ENCODE data around the gene IL1RN.
A peak's percentile ranks its signal among the peaks of the same experiment; 100 is the strongest.

IL1RN gene

GRCh38 chr2:113129519-113130078 is 2.2 kb downstream of the IL1RN start:
- no peak for DNase-seq

DNA sequence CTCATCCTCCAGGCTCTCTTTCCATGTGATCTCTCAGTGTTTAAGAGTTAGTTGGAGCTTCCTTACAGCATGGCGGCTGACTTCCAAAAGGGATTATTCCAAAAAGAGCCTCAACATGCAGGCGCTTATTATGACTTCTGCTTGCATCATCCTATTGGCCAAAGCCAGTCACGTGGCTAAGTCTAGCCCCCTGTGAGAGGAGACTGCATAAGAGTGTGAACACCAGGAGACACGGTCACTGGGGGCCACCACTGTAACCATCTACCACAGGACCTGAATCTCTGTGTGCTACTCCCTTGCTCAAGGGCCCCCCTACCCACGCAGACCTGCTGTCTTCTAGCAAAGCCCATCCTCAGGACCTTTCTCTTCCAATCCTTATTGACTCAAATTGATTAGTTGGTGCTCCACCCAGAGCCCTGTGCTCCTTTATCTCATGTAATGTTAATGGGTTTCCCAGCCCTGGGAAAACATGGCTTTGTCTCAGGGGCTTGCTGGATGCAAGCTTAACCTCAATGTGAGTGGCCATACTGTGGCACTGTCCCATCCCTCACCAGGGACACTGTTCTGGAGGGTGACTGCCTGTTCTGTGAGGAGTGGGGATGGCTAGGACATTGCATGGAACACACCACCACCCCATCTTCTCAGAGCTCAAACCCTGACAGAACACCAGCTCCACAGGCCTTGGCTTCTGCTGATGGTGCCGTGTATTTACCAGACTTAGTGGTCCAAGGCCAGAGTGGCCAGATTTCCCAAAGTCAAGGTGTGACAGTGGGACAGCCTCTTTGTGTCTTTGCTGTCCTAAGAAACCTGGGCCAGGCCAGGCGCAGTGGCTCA is 4.2 kb downstream of the IL1RN start:
- no peak for DNase-seq

- DNase-seq, result no peak
These were observed 5.1 kb downstream of the IL1RN start for GRCh38 chr2:113132414-113133021.

GRCh38 chr2:113133704-113134598 is 6.6 kb downstream of the IL1RN start:
- DNase-seq, result no peak

DNA sequence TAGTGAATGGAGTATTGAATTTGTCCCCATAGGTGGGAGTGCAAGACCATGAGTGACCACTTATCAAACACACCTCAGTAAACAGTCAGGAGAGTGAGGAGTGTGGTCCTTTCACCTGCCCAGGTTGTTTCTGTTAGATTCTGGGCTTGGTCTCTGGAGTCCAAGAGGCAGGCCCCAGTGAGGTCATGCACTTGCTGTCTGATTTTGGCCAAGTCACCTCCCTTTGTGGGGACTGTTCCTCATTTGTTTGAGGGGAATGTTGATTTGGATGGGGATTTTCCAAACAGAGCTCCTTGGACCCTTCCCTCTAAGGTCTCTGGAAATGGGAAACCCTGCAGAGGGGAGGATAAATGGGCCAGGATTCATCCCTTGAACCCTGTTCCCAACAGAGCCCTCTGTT is 7.3 kb downstream of the IL1RN start:
- DNase-seq, result no peak

- no peak for DNase-seq
These were observed 7.9 kb downstream of the IL1RN start for GRCh38 chr2:113135317-113135716.

DNA sequence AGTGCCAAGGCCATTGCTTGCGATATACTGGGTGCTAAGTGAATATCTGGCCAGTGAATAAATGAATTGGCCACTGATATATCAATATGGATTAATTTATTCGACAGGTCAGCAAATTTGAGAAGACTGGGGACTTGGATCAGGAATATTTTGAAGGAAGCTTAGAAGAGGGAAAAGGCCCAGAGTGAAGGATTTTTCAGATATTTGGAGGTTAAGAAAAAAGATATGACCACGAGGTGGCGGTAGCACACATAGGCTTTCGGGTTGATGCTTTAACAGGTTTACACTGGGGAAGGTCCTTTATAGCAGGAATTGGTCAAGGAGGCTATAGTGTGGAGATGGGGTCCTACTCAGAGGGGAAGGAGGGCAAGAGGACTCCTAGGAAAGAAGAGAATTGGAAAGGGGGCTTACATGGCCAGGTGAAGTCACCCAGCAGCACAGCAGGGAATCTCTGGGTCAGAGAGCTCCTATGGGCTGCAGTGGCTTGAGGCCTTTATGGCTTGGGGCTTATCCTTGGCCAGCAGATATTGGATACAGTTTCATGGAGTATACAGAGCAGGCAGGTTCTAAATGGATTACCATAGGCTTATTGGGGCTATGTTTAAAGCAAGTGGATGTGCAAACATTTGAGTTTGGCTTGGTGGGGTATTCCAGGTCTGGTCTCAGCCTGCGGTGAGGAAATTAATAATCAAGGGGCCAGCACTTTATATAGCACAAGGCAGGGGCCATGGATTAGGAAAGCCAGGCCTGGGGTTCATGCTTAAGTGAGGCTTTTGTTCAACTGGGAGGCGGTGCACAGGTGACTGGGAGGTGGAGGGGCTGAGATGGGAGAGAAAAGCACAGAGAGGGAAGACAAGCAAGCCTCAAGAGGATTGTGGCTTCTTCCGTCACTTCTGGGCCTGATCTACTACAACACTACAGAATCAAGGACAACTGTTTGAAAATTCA is 9.7 kb downstream of the IL1RN start:
- DNase-seq, result peak; percentile 46

GRCh38 chr2:113137827-113138226 is 10.4 kb downstream of the IL1RN start:
- no peak for DNase-seq

DNA sequence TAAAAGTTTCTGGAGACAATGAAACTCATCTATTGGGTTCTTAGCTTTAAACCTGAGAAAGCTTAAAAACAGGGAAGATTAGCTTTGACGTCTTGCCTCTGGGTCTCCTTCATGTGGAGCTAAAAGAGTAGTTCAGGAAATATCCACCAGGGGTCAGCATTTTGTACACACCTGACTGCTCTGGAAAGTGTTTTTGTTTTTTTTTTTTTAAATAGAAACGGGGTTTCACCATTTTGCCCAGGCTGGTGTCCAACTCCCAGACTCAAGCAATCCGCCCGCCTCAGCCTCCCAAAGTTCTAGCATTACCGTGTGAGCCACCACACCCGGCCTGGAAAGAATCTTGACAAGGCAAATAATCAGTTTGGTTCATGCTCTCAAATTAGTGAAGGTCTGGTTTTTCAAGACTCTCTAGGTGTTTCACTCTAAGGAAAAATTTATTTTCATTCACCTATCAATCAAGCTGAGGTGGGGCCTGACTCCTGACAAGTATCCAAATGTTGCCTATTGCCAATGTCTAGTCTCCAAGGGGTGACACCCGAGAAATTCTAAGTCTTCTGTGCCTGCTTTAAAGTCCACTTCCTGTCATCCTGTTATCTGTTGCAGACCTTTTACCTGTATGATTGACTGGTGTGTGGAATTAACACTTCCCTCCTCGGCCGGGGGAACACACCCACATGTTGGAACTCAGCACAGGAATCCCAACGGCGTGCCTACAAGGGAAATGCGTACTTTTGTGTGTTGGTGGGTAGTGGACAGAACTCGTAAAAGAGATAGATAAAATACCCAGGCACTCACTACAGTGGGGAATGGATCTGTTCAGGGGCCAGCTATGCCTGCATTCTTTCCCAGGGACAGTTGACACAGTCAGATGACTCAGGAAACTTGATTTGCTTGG is 11.3 kb downstream of the IL1RN start:
- DNase-seq, result peak; percentile 49

GRCh38 chr2:113141451-113141850 is 14.1 kb downstream of the IL1RN start:
- no peak for DNase-seq

GRCh38 chr2:113142290-113142689 is 14.9 kb downstream of the IL1RN start:
- DNase-seq, result no peak

DNA sequence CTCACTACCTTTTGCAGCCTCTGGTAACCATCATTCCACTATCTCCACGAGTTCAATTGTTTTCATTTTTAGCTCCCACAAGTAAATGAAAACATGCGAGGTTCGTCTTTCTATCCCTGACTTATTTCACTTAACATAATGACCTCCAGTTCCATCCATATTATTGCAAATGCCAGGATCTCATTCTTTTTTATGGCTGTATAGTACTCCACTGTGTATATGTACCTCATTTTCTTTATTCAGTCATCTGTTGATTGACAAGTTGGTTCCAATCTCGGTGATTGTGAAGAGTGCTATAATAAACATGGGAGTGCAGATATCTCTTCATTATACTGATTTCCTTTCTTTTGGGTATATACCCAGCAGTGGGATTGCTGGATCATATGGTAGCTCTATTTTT is 16.9 kb downstream of the IL1RN start:
- DNase-seq, result no peak

- no peak for DNase-seq
These were observed 21.5 kb downstream of the IL1RN start for GRCh38 chr2:113148606-113149552.

DNA sequence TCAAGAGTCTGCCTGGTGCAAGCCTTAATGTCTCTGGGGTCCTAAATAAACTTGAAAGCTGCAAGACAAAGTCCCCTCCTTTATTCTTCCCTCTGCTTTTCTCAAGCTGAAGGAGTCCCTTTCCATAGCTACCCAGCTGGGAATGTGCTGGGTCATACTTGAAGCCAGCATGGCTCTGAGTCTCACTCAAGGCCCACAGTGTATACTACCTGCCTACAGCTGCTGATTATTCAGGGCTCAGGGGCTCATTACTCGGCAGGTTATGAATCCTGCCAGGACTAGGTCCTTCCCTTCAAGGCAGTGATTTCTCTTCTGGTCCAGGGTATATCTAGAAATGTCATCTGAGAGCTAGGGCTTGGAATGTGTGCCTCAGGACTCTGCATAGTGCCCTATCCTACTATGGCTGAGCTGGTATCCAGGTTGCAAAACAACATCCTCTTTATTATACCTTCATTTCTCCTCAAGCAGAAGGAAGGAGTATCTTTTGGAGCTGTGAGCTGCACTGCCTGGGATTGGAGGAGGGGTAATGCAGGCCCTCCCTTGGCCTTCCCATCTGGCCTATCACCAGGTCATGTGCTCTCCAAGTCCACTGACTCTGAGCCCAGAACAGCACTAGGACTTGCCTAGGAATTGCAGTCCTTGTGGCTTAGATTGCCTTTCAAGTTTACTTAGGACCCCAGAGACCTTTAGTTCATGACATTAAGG is 22.3 kb downstream of the IL1RN start:
- no peak for DNase-seq

- no peak for DNase-seq
These were observed 22.8 kb downstream of the IL1RN start for GRCh38 chr2:113150258-113150601.

- no peak for DNase-seq
These were observed 27.9 kb downstream of the IL1RN start for GRCh38 chr2:113155331-113155730.

DNA sequence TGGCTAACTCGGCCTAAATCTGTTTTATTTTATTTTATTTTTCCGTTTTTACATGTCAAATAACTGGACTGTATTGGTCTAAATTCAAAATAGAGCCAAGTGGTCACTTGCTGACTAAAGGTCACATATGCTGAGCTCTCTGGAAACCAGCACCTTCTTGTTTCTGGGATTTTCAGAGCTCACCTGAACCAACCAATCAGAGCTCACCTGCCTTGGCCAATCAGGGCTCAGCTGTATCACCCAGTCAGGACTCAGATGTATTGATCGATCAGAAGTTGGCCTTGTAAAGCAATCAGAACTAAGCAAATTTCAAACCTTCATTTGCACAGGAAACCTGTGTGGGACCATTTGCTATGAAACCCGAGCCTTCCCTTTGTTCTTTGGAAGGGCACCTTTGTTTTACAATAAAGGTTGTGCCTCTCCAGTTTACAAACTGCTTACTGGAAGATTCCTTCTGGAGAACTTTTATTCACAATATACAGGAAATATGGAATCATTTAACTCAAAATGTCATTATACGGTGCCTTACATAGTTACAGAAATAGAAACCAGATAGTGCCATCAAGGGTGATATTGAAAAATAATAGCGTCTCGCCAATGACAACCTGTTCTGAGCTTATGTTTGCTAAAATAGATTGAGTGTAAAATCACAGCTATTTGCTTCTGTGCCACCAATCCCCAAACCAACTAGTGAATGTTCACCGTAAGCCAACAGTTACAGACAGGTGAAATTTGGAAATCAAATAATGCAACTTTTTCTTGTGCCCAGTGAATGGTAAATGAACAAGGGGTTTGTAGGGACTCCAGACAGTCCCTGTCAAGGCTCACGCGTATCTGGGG is 29.1 kb downstream of the IL1RN start:
- DNase-seq, result peak; percentile 46
